H1 (cell line): ENCODE results near the gene BRSK2. TPM values are rescaled to one million over a fixed set of nuclear protein-coding genes. Genes with fewer than 3 reads are reported as not detected.

Experiments used
- CEBPB ChIP-seq: IDR thresholded peaks from 2 replicates; pipeline ENCODE4 v1.6.1; 2012; ENCODE audit warnings: low read depth, low read length
- CREB1 ChIP-seq: IDR thresholded peaks from 2 replicates; pipeline ENCODE4 v1.6.1; 2012; ENCODE audit warnings: inconsistent platforms
- EGR1 ChIP-seq: IDR thresholded peaks from 2 replicates; pipeline ENCODE4 v1.6.1; 2011; ENCODE audit warnings: low read depth, low read length, borderline replicate concordance
- POLR2AphosphoS5 ChIP-seq: IDR thresholded peaks from 2 replicates; pipeline ENCODE4 v1.6.1; 2011; ENCODE audit warnings: low read depth, low read length
- RNF2 ChIP-seq: fragments of 200-900, 300-1000 bp; sonication (generic); IDR thresholded peaks from 2 replicates; pipeline ENCODE4 v1.7.1; 2016; ENCODE audit warnings: borderline replicate concordance, low read depth, mild to moderate bottlenecking, antibody characterized with exemption, low read length; ENCODE audit not compliant: poor library complexity, severe bottlenecking; ENCODE audit errors: missing control alignments
- TBP ChIP-seq: IDR thresholded peaks from 2 replicates; pipeline ENCODE4 v1.6.1; 2011; ENCODE audit warnings: low read depth, low read length, improper control_type of control experiment
- ZNF274 ChIP-seq: IDR thresholded peaks from 2 replicates; pipeline ENCODE4 v1.7.0; 2012; ENCODE audit warnings: low read length, borderline replicate concordance; ENCODE audit errors: extremely low read depth
- polyA plus RNA-seq, 7 experiments: library from polyadenylated mRNA; depleted of rRNA in 3 of 7; stranded (reverse) in 5 of 7; unstranded in 2 of 7; fragments of >200 nt in 5 of 7; fragments of 200-250 nt in 2 of 7; gene quantifications; 1 replicate in 5 of 7; 2 replicates in 1 of 7; 4 replicates in 1 of 7; pipeline versions ENCODE4 v1.2.1 to v1.2.3, GENCODE V29; 2011 to 2013; ENCODE audit warnings: missing spikeins in 2 of 7, mixed read lengths in 2 of 7
- total RNA-seq: library from RNA; stranded (reverse); fragmentation: NEBNext Ultra II Directional; extraction: Animal tissue kit (Norgen Biotek cat#: 25700); gene quantifications from 2 replicates; pipeline ENCODE4 v1.2.1, GENCODE V29; 2021

The BRSK2 gene
- total and polyA plus RNA-seq, 2 of the 8 experiments (the other 6 are each of a cell fraction or from before 2014, with no cell fraction given): 17.3 to 27.1 TPM

DNA sequence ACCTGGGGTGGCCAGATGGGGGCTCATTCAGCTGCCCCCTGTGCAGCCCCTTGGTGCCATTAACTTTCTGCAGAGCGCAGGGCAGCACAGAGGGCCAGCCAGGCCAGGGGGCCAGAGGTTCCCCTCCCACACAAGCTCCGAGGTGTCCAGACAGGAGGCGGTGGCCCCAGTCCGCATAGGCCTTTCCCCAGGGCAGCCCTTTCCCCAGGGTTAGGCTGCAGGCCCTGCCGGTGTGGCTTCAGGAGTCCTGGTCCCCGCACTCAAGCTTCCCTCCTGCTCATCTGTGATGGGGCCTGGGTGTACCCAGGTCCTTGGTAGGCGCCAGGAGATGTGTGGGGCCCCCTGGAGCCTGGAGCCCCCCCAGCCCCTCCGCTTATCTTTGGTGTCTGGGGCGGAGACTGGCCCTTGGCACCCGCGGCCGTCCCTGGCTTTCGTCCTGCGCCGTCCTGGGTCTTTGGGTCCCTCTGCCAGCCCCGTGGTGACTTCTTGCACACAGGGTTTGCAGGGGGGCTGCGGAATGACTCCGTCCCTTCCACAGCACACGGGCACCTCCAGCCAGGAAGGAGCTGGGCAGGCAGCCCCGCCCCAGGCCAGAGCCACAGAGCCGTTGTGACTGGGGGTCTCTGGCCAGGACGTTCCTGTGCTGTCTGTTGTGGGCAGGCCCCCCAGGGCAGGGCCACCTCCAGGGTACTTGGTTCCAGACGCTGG is 8.9 kb downstream of the BRSK2 start (continued):
- TF ChIP-seq EGR1 (no peak), CEBPB (no peak), POLR2AphosphoS5 (no peak), CREB1 (no peak), TBP (no peak), RNF2 (no peak), ZNF274 (no peak)
